GM23248 (cell line): ENCODE measurements around the gene MEGF11. TPM values are rescaled to one million over a fixed set of nuclear protein-coding genes. Genes with fewer than 3 reads are reported as not detected.

Source experiments
- DNase-seq: peaks from one replicate; pipeline ENCODE4 v3.0.0-alpha.2; 2015
- H2AFZ ChIP-seq: fragments of 200-600 bp; sonication (generic); 2 replicates; pipeline ENCODE4 v1.6.1; 2016; ENCODE audit warnings: antibody characterized with exemption
- H3F3A ChIP-seq: fragments of 200-600 bp; sonication (generic); 2 replicates; pipeline ENCODE4 v1.6.1; 2016; ENCODE audit warnings: mild to moderate bottlenecking, antibody characterized with exemption, mixed run types; ENCODE audit not compliant: insufficient read depth
- H3K27ac ChIP-seq: fragments of 200-600 bp; sonication (generic); 2 replicates; pipeline ENCODE4 v1.5.1; 2016; ENCODE audit warnings: mild to moderate bottlenecking
- H3K27me3 ChIP-seq: fragments of 200-600 bp; sonication (generic); replicated peaks from 2 replicates; pipeline ENCODE4 v1.6.1; 2016; ENCODE audit warnings: mild to moderate bottlenecking; ENCODE audit not compliant: insufficient read depth
- H3K36me3 ChIP-seq: fragments of 200-600 bp; sonication (generic); 2 replicates; pipeline ENCODE4 v1.6.1; 2016; ENCODE audit warnings: low read depth, mild to moderate bottlenecking
- H3K4me1 ChIP-seq: fragments of 200-600 bp; sonication (generic); 2 replicates; pipeline ENCODE4 v1.6.1; 2016; ENCODE audit warnings: mild to moderate bottlenecking; ENCODE audit not compliant: insufficient read depth
- H3K4me2 ChIP-seq: fragments of 200-600 bp; sonication (generic); one replicate; pipeline ENCODE4 v1.6.1; 2016; ENCODE audit warnings: mild to moderate bottlenecking; ENCODE audit not compliant: unreplicated experiment
- H3K4me3 ChIP-seq: fragments of 200-600 bp; sonication (generic); 2 replicates; pipeline ENCODE4 v1.5.1; 2016; ENCODE audit warnings: mild to moderate bottlenecking
- H3K79me2 ChIP-seq: fragments of 200-600 bp; sonication (generic); 2 replicates; pipeline ENCODE4 v1.6.1; 2016; ENCODE audit warnings: mild to moderate bottlenecking; ENCODE audit not compliant: insufficient read depth
- H3K9ac ChIP-seq: fragments of 200-600 bp; sonication (generic); 2 replicates; pipeline ENCODE4 v1.6.1; 2016; ENCODE audit warnings: mild to moderate bottlenecking
- H3K9me2 ChIP-seq: fragments of 200-600 bp; sonication (generic); 2 replicates; pipeline ENCODE4 v1.6.1; 2016; ENCODE audit warnings: mixed run types, mild to moderate bottlenecking, moderate library complexity; ENCODE audit not compliant: insufficient read depth
- H3K9me3 ChIP-seq: fragments of 200-600 bp; sonication (generic); one replicate; pipeline ENCODE4 v1.6.1; 2017; ENCODE audit warnings: low read depth
- H4K20me1 ChIP-seq: fragments of 200-600 bp; sonication (generic); 2 replicates; pipeline ENCODE4 v1.6.0; 2016; ENCODE audit not compliant: insufficient read depth
- EZH2 ChIP-seq: fragments of 200-600 bp; sonication (generic); IDR thresholded peaks from 2 replicates; pipeline ENCODE4 v1.6.1; 2018; ENCODE audit warnings: antibody characterized with exemption, mild to moderate bottlenecking; ENCODE audit not compliant: insufficient read depth, poor library complexity, severe bottlenecking
- EZH2phosphoT487 ChIP-seq: fragments of 200-600 bp; sonication (generic); IDR thresholded peaks from 2 replicates; pipeline ENCODE4 v1.6.1; 2018; ENCODE audit warnings: antibody characterized with exemption, moderate library complexity, mild to moderate bottlenecking, low read depth; ENCODE audit not compliant: insufficient read depth
- WGBS, 2 experiments: methylation state at CpG; one replicate each; pipeline ENCODE4 v1.1.6; 2015 to 2017; ENCODE audit warnings: low lambda C conversion rate in 2 of 2, low coverage in 1 of 2; ENCODE audit errors: missing lambda C conversion rate in 2 of 2; 5-methylcytosine and 5-hydroxymethylcytosine counted together
- in situ Hi-C: fragments of 300-500 bp; cut with MboI; formaldehyde crosslinking; loops from 2 replicates; pipeline ENCODE4 v1.15.0; 2020
- polyA plus RNA-seq: library from polyadenylated mRNA; unstranded; fragments of >200 nt; fragmentation: Nextera tagmentation; extraction: Ambion mirVana; gene quantifications from 2 replicates; pipeline ENCODE4 v1.2.1, GENCODE V29; 2016
- total RNA-seq: library from RNA; depleted of rRNA; stranded (reverse); fragments of >200 nt; shearing (Covaris generic); gene quantifications from 2 replicates; pipeline ENCODE4 v1.2.3, GENCODE V29; 2014

MEGF11 gene
- total and polyA plus RNA-seq, 2 experiments from 2014 or later, result 0.14 TPM; not detected in 1

DNA sequence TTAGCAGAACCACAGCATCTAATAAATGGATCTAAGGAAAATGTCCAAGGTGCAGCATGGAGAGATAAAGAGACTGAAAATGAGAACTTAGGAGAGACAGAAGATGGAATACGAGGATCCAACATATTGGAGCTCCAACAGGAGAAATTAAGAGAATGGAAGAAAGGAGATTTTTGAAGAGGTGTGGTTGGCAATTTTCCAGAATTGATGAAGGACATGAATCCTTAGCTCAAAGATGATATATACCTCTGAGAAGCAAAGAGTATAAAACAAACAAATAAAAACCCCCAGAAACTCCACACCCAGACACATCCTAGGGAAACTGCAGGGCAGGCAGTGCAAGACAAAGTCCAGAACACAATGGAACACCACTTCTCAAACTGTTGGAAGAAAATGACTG lies 141.2 kb downstream of the MEGF11 start:
- Histone ChIP-seq H3K9me3 (no peaks in the 10 kb centered on the region), H3K4me3 (no peak overlapping the region), H3K27ac (no peak overlapping the region), H3K27me3 (peaks cover 41% of the 10 kb centered on the region), H4K20me1 (no peaks in the 10 kb centered on the region), H3K79me2 (no peaks in the 10 kb centered on the region), H3K9me2 (no peaks in the 10 kb centered on the region), H3K36me3 (no peaks in the 10 kb centered on the region), H3F3A (no peaks in the 10 kb centered on the region), H3K4me1 (no peaks in the 10 kb centered on the region), H3K4me2 (no peak overlapping the region), H2AFZ (no peak overlapping the region), H3K9ac (no peak overlapping the region)
- WGBS, 2 experiments, result 36 to 37% methylated on average over 1 of the region's 1 CpG
- no peak for DNase-seq
- in situ Hi-C loops, result no loop called here
- no peak for TF ChIP-seq EZH2
- TF ChIP-seq EZH2phosphoT487, result no peak

DNA sequence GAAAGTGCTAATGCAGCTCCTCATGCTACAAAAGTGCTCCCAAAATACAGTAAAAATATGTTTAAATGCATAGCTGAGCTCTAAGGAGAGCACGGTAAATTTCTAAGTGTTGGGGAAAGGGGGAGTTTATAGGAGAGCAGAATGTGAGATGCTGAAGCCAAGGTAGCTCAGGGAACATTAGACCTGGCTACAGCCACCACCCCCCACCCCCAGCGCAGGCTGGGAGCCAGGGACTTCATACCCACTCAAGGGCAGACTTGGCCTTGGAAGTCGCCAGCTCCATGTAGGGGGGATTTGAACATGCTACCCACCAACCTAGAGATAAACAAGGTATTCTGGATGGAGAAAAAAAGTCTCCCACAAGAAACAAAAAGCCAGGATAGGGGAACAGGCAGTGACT lies 142.2 kb downstream of the MEGF11 start:
- TF ChIP-seq EZH2phosphoT487 (no peak), EZH2 (no peak)
- Histone ChIP-seq H2AFZ (no peak overlapping the region), H3K4me3 (no peak overlapping the region), H3K27ac (no peak overlapping the region), H3K4me2 (no peak overlapping the region), H3K79me2 (no peaks in the 10 kb centered on the region), H3K36me3 (no peaks in the 10 kb centered on the region), H4K20me1 (no peaks in the 10 kb centered on the region), H3F3A (no peaks in the 10 kb centered on the region), H3K27me3 (peaks cover 38% of the 10 kb centered on the region), H3K9me2 (no peaks in the 10 kb centered on the region), H3K9me3 (no peaks in the 10 kb centered on the region), H3K9ac (no peak overlapping the region), H3K4me1 (no peaks in the 10 kb centered on the region)
- WGBS, 2 experiments, result 45 to 47% methylated on average over 3 of the region's 3 CpGs
- in situ Hi-C loops, result no loop called here
- no peak for DNase-seq

DNA sequence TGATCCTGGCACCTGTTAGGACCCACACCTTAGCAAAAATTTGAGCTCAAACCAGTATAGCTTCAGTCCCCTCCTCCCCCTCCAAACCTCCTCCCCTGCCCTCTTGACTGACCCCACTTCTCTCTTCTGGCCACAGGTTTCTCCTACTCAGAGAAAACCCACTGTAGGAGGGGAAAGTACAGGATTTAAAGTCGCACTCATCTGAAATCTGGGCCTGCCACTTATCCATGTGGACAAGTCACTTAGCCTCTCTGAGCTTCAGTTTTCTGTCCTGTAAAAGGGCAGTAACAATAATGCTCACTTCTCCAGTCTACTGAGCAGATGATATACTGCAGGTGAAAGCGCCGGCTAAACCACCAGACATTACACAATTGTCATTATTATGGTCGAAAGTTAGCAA lies 142.7 kb downstream of the MEGF11 start:
- Histone ChIP-seq H3K4me3 (no peak overlapping the region), H3K9me2 (no peaks in the 10 kb centered on the region), H3K4me2 (no peak overlapping the region), H3F3A (no peaks in the 10 kb centered on the region), H4K20me1 (no peaks in the 10 kb centered on the region), H3K27ac (no peak overlapping the region), H3K36me3 (no peaks in the 10 kb centered on the region), H3K79me2 (no peaks in the 10 kb centered on the region), H3K9me3 (no peaks in the 10 kb centered on the region), H3K27me3 (peaks cover 41% of the 10 kb centered on the region), H3K4me1 (no peaks in the 10 kb centered on the region), H3K9ac (no peak overlapping the region), H2AFZ (no peak overlapping the region)
- DNase-seq, result no peak
- in situ Hi-C loops, result no loop called here
- TF ChIP-seq EZH2phosphoT487 (no peak), EZH2 (no peak)
- 57 to 61% methylated on average over 4 of the region's 4 CpGs for WGBS, 2 experiments

DNA sequence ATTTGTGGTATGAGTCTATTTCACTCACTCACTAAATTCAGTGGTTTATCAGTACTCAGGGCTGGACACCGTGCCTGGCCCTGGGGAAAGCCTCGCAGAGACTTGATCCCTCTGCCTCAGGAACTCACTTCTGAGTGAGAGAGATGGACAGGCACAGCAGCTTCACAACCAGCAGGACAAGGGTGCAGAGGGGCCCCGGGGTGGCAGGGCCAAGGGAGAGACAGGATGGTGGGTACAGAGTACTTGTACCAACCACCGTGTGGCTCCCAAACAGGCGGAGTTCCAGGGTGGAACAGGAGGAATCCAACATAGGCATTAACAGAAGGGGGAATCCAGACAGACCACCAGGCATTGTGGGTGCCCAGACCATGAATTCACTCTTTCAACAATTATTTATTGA lies 143.7 kb downstream of the MEGF11 start:
- H2AFZ ChIP-seq, result no peak overlapping the region
- H3K27me3 ChIP-seq, result peaks cover 50% of the 10 kb centered on the region
- no peak for DNase-seq
- TF ChIP-seq EZH2phosphoT487 (no peak), EZH2 (no peak)
- no peaks in the 10 kb centered on the region for H3K79me2 ChIP-seq
- in situ Hi-C loops, result no loop called here
- H3K4me2 ChIP-seq, result no peak overlapping the region
- no peaks in the 10 kb centered on the region for H3K9me2 ChIP-seq
- H4K20me1 ChIP-seq, result no peaks in the 10 kb centered on the region
- no peak overlapping the region for H3K4me3 ChIP-seq
- no peaks in the 10 kb centered on the region for H3K4me1 ChIP-seq
- H3K27ac ChIP-seq, result no peak overlapping the region
- H3K9me3 ChIP-seq, result no peaks in the 10 kb centered on the region
- no peak overlapping the region for H3K9ac ChIP-seq
- 51 to 55% methylated on average over 5 of the region's 5 CpGs for WGBS, 2 experiments
- no peaks in the 10 kb centered on the region for H3K36me3 ChIP-seq
- H3F3A ChIP-seq, result no peaks in the 10 kb centered on the region
